Prostate gland (tissue), 2 donors: ENCODE results near the gene PDE4DIP.
"Not testable (repeated sequence)": the region's sequence is repeated elsewhere in the genome, so short reads cannot be mapped to it uniquely, and the experiment has no call there.

ENCODE experiments used
- POLR2A ChIP-seq: fragments of 450-650 bp; IDR thresholded peaks from one replicate; pipeline ENCODE4 v1.6.1; 2016; ENCODE audit warnings: antibody characterized with exemption, mild to moderate bottlenecking
- TF ChIP-seq, protein P1 (sequence below), 4 experiments: fragments of 200-600 bp in 2 of 4; fragments of 450-650 bp in 2 of 4; sonication (generic) in 2 of 4; IDR thresholded peaks; 1 replicate in 3 of 4; 2 replicates in 1 of 4; pipeline ENCODE4 v1.5.1; 2016 to 2019; ENCODE audit warnings: antibody characterized with exemption in 4 of 4, mild to moderate bottlenecking in 2 of 4, moderate library complexity in 2 of 4

DNA sequence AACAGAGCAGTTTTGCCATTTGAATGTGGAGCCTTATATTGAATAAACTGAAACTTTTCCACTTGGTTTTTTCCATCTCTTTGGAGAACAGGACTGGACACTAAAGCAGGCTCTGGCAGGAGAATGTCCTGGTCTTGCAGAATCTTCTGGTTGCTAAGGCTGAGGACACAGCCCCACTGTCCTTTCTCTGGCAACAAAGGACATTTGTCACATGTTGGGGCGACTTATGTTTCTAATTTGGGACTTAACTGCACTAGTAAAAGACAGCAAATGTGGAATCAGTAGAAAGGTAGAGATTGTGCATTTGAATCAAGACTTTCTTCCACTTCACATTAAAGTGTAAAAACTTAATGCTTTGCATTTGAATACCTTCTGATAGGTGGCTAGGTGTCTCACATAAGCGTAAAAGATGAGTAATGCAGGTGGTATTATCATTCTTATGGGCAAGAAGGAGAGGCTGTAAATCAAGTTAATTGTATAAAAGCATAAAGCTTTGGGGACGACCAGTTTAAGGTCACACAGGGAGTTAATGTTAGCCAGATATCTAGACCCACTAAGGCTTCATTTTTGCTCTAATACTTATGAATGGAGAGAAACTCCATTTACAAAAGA lies 74.7 kb downstream of the PDE4DIP start:
- TF ChIP-seq, protein P1, sequence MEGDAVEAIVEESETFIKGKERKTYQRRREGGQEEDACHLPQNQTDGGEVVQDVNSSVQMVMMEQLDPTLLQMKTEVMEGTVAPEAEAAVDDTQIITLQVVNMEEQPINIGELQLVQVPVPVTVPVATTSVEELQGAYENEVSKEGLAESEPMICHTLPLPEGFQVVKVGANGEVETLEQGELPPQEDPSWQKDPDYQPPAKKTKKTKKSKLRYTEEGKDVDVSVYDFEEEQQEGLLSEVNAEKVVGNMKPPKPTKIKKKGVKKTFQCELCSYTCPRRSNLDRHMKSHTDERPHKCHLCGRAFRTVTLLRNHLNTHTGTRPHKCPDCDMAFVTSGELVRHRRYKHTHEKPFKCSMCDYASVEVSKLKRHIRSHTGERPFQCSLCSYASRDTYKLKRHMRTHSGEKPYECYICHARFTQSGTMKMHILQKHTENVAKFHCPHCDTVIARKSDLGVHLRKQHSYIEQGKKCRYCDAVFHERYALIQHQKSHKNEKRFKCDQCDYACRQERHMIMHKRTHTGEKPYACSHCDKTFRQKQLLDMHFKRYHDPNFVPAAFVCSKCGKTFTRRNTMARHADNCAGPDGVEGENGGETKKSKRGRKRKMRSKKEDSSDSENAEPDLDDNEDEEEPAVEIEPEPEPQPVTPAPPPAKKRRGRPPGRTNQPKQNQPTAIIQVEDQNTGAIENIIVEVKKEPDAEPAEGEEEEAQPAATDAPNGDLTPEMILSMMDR (IDR thresholded peaks at IDR 0.05), result not testable (repeated sequence)
- not testable (repeated sequence) for TF ChIP-seq POLR2A
